HEK293 (cell line): ENCODE measurements around the gene TRAM2.

Experiments
- CTCF ChIP-seq: fragments of 450-650 bp; formaldehyde crosslinking; IDR thresholded peaks from 2 replicates; pipeline ENCODE4 v1.5.1; 2016; ENCODE audit warnings: missing biosample characterization, missing genetic modification characterization
- GLI2 ChIP-seq: fragments of 450-650 bp; formaldehyde crosslinking; IDR thresholded peaks from 2 replicates; pipeline ENCODE4; 2017; ENCODE audit warnings: missing biosample characterization, missing genetic modification characterization, low read depth, borderline replicate concordance
- YY1 ChIP-seq: fragments of 450-650 bp; formaldehyde crosslinking; IDR thresholded peaks from 2 replicates; pipeline ENCODE4 v1.5.1; 2018; ENCODE audit warnings: missing biosample characterization, missing genetic modification characterization
- ZNF133 ChIP-seq: fragments of 450-650 bp; formaldehyde crosslinking; IDR thresholded peaks from 2 replicates; pipeline ENCODE4 v1.5.1; 2016; ENCODE audit warnings: missing biosample characterization, missing genetic modification characterization
- ZNF433 ChIP-seq: fragments of 450-650 bp; formaldehyde crosslinking; IDR thresholded peaks from 2 replicates; pipeline ENCODE4 v1.5.1; 2016; ENCODE audit warnings: missing biosample characterization, missing genetic modification characterization, low read depth
- ZNF639 ChIP-seq: fragments of 450-650 bp; formaldehyde crosslinking; IDR thresholded peaks from 2 replicates; pipeline ENCODE4 v1.5.1; 2016; ENCODE audit warnings: missing biosample characterization, missing genetic modification characterization
- ZNF776 ChIP-seq: fragments of 450-650 bp; formaldehyde crosslinking; IDR thresholded peaks from 2 replicates; pipeline ENCODE4 v1.5.0; 2017; ENCODE audit warnings: missing biosample characterization, missing genetic modification characterization, borderline replicate concordance
- TF ChIP-seq, protein P1 (sequence below): fragments of 450-650 bp; formaldehyde crosslinking; IDR thresholded peaks from 2 replicates; pipeline ENCODE4 v1.5.1; 2016; ENCODE audit warnings: missing biosample characterization, missing genetic modification characterization

DNA sequence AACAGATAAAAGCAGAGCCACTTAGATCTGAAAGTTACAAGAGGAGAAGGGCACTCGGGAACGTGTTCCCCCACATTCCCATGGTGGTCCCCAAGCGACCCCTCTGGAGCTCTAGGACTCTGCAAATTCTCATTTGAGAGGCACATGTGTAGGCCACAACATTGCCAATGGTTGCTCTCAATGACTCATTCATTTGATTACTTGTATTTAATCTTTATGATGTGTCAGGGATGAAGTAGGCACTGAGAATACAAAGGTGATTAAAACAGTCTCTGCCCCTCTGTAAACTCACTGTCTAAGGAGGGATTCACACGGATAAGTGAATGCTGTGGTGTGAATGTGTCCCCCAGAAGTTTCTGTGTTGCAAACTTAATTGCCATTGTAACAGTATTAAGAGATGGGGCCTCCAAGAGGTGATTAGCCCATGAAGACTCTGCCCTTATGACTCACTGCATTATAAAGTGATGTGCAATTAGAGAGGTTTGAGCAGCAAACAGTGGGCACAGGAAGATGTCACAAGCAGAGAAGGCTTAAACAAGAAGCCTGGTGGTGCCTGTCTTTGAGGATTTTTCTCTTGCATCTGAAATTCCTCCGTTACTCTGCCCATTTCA lies 34.0 kb upstream of the TRAM2 start:
- TF ChIP-seq CTCF (no peak), ZNF639 (tag by site-specific recombination) (no peak), ZNF433 (tag by site-specific recombination) (no peak), YY1 (tag by site-specific recombination) (no peak), GLI2 (tag by site-specific recombination) (no peak), ZNF133 (no peak), ZNF776 (tag by site-specific recombination) (no peak)
- TF ChIP-seq, protein P1, sequence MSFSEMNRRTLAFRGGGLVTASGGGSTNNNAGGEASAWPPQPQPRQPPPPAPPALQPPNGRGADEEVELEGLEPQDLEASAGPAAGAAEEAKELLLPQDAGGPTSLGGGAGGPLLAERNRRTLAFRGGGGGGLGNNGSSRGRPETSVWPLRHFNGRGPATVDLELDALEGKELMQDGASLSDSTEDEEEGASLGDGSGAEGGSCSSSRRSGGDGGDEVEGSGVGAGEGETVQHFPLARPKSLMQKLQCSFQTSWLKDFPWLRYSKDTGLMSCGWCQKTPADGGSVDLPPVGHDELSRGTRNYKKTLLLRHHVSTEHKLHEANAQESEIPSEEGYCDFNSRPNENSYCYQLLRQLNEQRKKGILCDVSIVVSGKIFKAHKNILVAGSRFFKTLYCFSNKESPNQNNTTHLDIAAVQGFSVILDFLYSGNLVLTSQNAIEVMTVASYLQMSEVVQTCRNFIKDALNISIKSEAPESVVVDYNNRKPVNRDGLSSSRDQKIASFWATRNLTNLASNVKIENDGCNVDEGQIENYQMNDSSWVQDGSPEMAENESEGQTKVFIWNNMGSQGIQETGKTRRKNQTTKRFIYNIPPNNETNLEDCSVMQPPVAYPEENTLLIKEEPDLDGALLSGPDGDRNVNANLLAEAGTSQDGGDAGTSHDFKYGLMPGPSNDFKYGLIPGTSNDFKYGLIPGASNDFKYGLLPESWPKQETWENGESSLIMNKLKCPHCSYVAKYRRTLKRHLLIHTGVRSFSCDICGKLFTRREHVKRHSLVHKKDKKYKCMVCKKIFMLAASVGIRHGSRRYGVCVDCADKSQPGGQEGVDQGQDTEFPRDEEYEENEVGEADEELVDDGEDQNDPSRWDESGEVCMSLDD, result no peak
